MV-4-11 (cell line): ENCODE results near the gene RAI1.

Experiments
- DNase-seq: peaks from one replicate; lab custom pipeline; 2025; lab: John Stamatoyannopoulos, UW

The RAI1 gene

GRCh38 chr17:17816831-17817551, 135.7 kb downstream of the RAI1 start:
- no peak for DNase-seq

- DNase-seq = no peak
Measured at GRCh38 chr17:17817552-17817947, 136.3 kb downstream of the RAI1 start.

- peak; percentile 48 for DNase-seq
Measured at GRCh38 chr17:17818088-17818526, 136.8 kb downstream of the RAI1 start.

- no peak for DNase-seq
Measured at GRCh38 chr17:17819111-17819510, 137.9 kb downstream of the RAI1 start.

- DNase-seq = peak; percentile 67
Measured at GRCh38 chr17:17819561-17819995, 138.3 kb downstream of the RAI1 start.

GRCh38 chr17:17820046-17820445, 138.8 kb downstream of the RAI1 start:
- DNase-seq = no peak

- DNase-seq = no peak
Measured at GRCh38 chr17:17820463-17821158, 139.4 kb downstream of the RAI1 start.

GRCh38 chr17:17822189-17822588, 140.9 kb downstream of the RAI1 start:
- no peak for DNase-seq

GRCh38 chr17:17822616-17823015, 141.4 kb downstream of the RAI1 start:
- no peak for DNase-seq

GRCh38 chr17:17823433-17824118, 142.3 kb downstream of the RAI1 start:
- DNase-seq = peak; percentile 80

- DNase-seq = no peak
Measured at GRCh38 chr17:17824119-17824782, 143.0 kb downstream of the RAI1 start.

GRCh38 chr17:17824783-17825614, 143.7 kb downstream of the RAI1 start:
- DNase-seq = no peak

GRCh38 chr17:17826342-17826713, 145.1 kb downstream of the RAI1 start:
- DNase-seq = no peak

GRCh38 chr17:17826942-17827785, 145.9 kb downstream of the RAI1 start:
- DNase-seq = no peak

GRCh38 chr17:17827826-17828621, 146.8 kb downstream of the RAI1 start:
- no peak for DNase-seq

GRCh38 chr17:17830269-17830567, 149.0 kb downstream of the RAI1 start:
- no peak for DNase-seq

GRCh38 chr17:17830740-17831207, 149.5 kb downstream of the RAI1 start:
- no peak for DNase-seq

- no peak for DNase-seq
Measured at GRCh38 chr17:17831208-17832031, 150.2 kb downstream of the RAI1 start.

- no peak for DNase-seq
Measured at GRCh38 chr17:17832032-17832363, 150.7 kb downstream of the RAI1 start.
